ENCODE results near the gene STX4.
"Not testable (repeated sequence)": the region's sequence is repeated elsewhere in the genome, so short reads cannot be mapped to it uniquely, and the experiment has no call there.

STX4 gene

DNA sequence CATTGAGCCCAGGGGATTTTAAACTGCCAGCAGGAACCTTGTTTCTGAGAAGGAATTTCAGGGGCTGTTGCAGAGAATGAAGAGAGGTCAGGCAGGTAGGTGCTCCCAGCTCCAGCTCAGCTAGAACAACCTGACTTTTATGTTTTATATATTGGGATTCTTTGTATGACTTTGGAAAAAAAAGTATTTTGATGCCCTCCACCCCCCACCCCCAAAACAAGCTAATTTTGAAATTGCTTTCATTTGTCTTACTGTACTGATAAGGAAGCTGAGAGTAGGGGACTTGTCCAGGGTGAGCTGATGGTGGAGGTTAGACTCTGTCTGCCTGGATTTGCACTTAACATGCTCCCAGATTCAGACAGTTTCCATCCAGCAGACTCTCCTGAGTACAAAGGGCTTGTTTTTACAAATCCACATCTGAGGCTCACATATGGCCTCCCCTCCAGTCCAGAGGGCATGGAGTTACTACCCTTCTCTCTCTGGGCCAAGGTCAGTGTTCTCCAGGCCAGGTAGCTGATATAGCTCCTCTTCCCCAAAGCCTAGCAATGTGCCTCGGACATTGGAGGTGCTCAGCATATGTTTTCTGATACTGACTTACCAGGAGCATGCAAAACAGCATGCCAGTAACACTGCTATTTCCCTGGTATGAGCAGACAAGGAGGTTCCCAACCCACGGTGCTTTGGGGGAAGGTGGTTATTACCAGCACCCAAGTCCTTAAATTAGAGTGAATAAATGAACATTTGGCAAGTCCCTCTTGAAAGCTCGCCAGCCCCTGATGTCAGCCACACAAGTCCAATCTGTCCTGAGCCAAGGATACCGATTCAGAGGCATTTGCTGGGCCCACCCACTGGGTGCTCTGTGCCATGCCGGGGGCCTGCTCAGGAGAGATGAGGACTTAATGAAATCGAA lies 34.3 kb upstream of the STX4 start:
- DNase-seq: no peak

DNA sequence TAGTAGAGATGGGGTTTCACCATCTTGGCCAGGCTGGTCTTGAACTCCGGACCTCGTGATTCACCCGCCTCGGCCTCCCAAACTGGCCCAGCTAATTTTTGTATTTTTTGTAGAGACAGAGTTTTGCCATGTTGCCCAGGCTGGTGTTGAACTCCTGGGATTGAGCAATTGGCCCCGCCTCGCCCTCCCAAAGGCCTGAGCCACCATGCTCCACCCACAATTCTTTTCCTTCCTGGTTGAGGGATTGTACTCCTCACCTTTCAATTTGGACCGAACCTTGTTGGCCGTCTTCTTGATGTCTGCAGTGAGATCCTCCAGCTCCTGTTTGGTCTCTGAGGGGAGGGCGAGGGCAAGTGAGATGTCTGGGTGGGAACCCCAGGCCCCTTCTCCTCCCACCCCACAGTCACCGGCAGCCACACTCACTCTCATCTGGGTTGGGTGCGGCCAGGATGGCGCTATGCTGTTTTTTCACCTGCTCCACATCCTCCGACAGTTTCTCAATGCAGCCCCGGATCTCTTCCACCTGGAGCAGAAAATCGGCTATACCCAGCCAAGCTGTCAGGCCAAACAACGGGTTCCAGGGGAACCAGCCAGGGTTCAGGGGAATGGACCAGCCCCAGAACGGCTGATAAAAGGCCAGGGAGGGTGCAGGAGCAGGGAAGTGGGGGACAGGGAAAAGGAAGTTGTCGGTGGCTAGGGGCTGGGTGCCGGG lies 32.5 kb upstream of the STX4 start:
- DNase-seq: no peak

- no peak for DNase-seq
Observed at GRCh38 chr16:31001507-31002249, 31.7 kb upstream of the STX4 start.

DNA sequence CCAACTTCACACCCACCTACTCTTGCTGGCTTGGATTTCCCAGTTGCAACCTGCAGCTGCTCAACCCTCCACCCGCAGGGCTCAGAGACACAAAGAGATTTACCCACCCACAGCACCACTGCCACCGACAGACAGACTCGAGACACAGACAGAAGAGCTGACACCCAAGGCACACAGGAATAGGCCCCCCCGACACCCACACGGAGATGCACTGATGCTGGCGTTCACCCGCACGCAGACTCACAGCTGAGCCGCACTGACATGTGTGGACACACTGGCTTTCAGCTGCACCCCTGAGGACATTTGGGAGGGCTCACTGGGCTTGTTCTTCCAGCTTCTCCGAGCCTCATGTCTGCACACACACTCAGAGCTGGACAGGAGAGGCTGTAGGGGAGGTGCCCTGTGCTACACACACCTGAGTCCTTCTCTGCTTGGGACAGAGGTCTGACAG lies 31.1 kb upstream of the STX4 start:
- DNase-seq: no peak

DNA sequence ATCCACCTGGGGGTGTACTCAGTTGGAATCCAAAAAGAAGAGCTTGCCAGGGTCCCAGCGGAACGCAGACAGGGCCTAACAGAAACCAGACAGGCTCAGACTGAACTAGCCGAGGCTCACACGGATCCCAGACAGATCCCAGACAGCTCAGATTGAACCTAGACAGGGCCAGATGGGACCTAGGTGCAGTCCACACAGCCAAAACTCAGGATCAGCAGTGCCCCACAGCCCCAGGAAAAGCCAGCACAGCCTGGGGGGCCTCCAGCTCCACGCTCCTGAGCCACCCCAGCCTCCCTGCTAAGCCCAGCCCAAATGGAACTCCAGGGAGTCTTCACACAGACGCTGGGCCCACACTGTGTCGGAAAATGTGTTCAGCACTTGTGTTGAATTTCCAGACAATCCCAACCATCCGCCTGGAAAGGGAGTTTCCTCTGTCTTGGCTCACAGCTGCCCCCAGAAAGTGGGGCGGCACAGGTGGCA lies 30.5 kb upstream of the STX4 start:
- no peak for DNase-seq

DNA sequence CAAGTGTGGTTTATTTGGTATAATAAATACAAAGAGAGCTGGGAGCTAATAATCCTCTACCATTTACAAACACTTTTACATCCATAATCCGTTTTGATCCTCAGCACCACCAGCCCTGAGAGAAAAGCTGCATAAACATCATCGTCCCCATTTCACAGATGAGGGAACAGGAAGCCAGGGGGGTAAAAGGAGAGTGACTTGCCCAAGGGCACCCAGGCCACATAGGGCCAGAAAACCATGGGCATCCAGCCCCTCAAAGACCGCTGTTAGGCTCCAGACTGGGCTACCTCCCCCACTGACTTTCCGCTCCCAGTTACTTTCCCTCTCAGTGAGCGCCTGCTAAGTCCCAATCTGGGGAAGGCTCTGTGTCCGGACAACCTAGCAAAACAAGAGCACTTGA lies 29.6 kb upstream of the STX4 start:
- DNase-seq: no peak

DNA sequence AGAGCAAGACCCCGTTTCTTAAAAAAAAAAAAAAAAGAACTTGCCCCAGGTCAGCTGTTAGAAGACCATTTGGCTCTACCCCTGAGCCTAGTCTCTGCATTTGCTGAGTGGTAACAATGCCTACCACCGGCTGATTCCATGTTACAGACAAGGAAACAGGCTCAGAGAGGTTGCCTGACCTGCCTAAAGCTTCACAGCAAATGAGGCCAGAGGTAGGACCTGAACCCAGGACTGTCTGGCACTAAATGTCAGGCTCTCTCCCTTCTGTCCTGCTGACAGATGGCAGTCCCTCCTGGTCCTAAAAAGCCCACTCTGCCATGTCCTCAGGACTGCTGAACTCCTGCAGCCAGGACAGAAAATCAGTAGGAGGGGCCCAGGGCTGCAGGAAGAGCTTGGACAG lies 28.7 kb upstream of the STX4 start:
- no peak for DNase-seq

DNA sequence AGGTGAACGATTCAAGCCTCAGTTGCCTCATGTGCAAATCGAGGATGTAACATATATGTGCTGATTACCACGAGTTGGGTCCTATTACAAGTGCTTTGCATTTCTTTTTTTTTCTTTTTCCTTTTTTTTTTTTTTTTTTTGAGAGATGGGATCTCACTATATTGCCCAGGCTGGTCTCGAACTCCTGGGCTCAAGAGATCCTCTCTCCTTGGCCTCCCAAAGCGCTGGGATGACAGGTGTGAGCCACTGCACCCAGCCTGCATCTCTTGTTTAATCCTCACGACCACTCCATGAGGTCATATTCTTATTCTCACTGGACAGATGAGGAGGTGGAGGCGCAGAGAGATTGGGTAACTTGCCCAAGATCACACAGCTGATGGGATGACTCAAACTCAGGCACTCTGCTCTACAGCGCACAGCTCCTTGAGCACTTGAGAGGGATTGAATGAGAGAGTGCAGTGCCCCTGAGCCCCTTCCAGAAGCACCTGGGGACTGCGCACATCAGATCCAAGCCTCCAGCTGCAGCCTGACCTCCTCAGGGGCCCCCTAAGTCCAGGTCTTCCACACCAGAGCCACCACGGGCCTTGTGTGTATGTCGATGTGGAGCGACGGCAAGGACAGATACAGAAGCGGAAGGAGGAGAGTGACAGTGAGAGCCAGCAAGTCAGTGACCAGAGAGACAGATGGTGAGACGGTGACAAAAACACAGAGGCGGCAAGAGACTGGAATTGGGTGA lies 27.8 kb upstream of the STX4 start:
- DNase-seq: no peak

DNA sequence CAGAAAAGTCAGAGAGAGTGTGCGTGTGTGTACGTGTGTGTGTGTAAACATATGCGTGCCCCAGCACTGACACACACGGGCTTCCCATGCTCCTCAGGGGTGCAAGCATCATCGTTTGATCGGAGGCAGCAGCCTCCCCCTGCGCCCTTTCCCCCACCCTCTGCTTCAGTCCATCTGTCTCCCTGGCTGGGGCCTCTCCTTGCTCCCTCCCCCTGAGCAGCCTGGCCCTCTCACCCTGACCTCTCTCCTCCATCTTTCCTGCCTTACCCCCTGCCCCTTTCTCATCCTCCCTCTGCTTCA lies 27.3 kb upstream of the STX4 start:
- DNase-seq: no peak

GRCh38 chr16:31006589-31006988 lies 26.8 kb upstream of the STX4 start:
- DNase-seq: no peak

DNA sequence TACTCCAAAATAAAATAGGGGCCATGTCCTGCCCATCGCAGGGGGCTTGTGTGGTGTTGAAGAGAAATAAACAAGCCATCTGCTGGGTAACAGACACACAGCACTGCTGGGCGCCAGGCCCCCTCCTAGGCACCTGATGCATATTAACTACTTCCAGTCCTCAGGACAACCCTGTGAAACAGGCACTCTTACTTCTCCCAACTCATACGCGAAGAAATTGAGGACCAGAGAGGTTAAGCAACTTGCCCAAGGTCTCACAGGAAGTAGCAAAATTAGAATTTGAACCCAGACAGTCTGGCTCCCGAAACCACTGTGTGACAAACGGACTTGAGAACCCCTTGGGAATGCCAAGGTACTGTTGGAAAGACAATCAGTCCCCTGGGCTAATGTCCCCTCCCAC lies 25.7 kb upstream of the STX4 start:
- DNase-seq: no peak

DNA sequence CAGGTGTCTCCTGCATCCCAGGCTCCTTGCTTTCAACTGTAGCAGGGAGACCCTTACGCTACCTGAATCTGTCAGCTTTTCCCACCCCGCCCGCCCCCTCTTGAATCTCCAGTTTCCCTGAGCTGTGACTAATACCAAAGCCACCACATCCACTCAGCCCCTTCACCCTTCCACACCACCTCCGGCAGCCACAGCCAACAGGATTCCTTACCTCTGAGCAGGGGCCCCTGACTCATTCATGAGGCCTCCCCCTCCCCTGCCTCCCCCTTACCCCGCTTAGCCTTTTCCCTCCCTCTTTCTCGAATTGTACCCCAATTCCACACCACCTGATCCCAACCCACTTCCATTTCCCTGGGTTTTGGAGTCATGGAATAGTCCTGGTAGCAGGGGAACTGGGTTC lies 25.2 kb upstream of the STX4 start:
- no peak for DNase-seq

DNA sequence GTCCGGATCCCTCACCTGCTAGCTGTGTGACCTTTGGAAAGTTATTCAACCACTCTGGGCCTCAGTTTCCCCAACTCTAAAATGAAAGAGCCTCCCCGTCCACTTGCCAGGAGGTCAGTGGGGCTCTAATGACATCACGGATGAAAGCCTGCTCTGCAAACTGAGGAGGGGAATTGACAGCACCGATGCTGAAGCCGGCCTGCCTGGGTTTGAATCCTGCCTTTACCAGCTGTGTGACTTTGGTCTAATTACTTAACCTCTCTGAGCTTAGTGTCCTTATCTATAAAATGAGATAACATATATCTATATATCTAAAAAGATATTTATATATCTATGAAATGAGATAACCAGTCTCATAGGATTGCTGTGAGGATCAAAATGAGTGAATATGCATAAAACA lies 24.8 kb upstream of the STX4 start:
- no peak for DNase-seq

DNA sequence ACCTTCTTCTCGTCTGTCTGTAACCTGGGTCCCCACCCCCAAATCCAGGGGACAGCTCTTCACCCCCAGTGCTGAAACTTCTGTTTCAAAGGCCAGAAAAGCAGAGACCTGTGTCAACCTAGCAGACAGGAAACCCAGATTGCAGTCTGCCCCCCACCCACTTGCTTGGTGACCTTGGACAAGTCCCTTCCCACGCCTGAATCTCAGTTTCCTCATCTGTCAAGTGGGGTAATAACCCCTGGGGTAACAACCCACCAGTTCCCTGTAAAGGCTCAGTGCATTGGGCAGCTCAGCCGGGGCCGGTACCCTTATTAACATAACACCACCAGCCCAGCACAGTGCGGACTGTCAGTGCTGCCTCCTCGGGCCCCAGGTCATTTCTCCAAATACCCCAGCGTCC lies 24.2 kb upstream of the STX4 start:
- no peak for DNase-seq

DNA sequence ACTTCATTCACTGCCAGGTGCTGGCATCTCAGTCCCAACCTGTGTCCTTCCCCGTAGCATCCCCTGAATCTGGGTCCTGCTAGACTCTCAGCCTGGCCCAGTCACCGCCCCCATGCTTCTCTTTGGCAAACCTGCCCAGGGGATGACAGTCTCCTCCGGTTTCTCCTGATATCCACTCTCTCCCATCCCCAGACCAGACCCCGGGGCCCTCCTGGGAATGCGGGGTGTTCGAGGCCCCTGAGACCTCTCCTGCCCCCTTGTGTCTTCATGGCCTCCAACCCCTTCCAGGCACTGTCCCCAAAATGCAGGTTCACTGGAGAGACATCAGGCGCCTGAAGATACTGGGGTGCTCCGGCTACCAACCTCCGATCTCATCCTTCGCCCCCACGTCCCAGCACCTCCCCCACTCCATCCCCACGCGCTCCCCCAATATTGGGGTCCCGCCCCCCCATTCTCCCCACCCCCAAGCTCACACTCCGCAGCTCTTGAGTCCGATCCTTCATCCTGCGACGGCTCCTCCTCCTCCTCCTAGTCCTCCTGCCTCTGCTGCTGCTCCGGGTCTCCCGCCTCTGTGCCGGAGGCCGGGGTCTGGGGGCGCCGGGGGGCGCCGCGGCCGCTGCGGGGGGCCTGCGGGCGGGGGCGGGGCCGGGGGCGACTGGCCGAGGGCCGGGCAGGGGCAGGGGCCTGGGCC lies 23.3 kb upstream of the STX4 start:
- DNase-seq: no peak

- peak in 1 of 2 donors; percentile 30 for DNase-seq
Observed at GRCh38 chr16:31010585-31011325, 22.6 kb upstream of the STX4 start, which contains the start of gene STX1B. TSS of gene STX1B (minus strand) at chr16:31010638. CDS start at chr16:31010396, 242 bp downstream.

GRCh38 chr16:31011815-31012214 lies 21.5 kb upstream of the STX4 start:
- DNase-seq: not testable (repeated sequence)

DNA sequence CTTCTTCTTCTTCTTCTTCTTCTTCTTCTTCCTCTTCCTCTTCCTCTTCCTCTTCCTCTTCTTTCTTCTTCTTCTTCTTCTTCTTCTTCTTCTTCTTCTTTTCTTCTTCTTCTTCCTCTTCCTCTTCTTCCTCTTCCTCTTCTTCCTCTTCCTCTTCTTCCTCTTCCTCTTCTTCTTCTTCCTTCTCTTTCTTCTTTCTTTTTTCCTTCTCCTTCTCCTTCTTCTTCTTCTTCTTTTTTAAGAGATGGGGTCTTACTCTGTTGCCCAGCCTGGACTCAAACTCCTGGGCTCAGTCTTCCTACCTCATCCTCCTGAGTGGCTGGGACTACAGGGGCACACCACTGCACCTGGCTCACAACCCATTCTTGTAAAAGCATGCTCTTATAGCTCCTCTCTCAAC lies 20.1 kb upstream of the STX4 start:
- not testable (repeated sequence) for DNase-seq

DNA sequence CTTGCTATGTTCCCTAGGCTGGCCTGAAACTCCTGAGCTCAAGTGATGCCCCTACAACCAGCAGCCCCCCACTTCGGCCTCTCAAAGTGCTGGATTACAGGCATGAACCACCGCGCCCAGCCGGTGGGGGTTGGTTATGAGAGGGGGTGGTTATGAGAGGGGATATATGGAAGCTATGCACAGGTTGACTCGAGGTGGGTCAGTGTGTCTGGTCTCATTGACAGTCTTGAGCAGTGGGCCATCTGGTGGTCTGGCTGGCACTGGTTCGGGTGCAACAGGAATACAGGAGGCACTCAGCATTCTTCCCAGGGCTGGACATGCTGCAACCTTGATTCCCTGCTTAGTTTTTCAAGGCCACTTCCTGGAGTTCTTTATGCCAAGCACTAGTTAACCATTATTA lies 17.3 kb upstream of the STX4 start:
- no peak for DNase-seq

GRCh38 chr16:31017756-31018155 lies 15.6 kb upstream of the STX4 start:
- DNase-seq: not testable (repeated sequence)

- no peak for DNase-seq
Observed at GRCh38 chr16:31020536-31020935, 12.8 kb upstream of the STX4 start.

Data from hippocampal formation (tissue), 2 donors.